ENCODE measurements around the gene PRPF19.
A peak's percentile ranks its signal among the peaks of the same experiment; 100 is the strongest.

Gene PRPF19

GRCh38 chr11:60924906-60925853 lies 18.8 kb upstream of the PRPF19 start:
- no peak for DNase-seq (ENCODE audit: low read depth, low spot score)
- peak overlapping the region; percentile 29 for H3K27ac ChIP-seq

DNA sequence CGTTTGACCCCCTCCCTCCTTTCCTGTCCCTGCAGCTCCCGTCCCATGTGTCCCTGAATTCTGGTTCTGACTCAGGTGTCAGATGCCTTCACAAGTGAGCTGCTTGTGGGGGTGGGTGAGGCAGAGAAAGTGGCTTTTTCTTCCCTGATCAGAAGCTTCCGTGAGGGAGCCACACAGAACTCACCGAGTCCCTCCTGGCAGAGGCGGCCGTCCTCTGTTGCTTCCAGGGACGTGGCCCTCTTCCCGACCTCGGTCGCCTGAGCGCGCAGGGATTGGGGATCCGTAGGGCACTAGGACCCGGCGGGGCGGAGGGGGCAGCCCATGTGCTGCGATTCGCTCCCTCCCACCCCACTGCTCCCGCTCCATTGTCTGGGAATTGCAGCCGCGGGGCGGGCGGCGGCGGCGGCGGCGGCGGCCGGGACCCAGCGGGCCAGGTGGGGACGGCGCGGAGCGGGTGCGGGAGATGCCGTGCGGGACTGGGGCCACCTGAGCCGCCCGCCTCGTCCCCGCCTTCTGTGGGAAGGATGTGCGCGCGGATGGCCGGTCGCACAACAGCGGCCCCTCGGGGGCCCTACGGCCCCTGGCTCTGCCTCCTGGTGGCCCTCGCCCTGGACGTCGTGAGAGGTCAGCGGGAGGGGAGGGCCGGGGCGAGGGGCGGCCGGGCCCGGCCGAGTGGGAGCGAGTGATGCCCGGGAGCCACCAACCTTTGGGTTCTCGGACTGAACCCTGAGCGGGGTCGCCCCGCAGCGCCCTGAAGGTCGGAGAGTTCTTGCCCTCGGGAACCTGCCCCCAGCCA lies 17.9 kb upstream of the PRPF19 start, which contains the start of gene TMEM132A:
TMEM132A (plus strand) TSS at position 351 of the 796 bp plus-strand sequence; CDS start at position 525, 174 bp downstream.
- no peak for DNase-seq (ENCODE audit: low read depth, low spot score)
- peak within 1 kb of the TSS; percentile 29 for H3K27ac ChIP-seq

GRCh38 chr11:60923800-60924109 lies 17.4 kb upstream of the PRPF19 start:
- no peak for DNase-seq (ENCODE audit: low read depth, low spot score)
- peak overlapping the region; percentile 29 for H3K27ac ChIP-seq

GRCh38 chr11:60923326-60923725 lies 16.9 kb upstream of the PRPF19 start:
- H3K27ac ChIP-seq, result no peak overlapping the region
- DNase-seq (ENCODE audit: low read depth, low spot score), result no peak

DNA sequence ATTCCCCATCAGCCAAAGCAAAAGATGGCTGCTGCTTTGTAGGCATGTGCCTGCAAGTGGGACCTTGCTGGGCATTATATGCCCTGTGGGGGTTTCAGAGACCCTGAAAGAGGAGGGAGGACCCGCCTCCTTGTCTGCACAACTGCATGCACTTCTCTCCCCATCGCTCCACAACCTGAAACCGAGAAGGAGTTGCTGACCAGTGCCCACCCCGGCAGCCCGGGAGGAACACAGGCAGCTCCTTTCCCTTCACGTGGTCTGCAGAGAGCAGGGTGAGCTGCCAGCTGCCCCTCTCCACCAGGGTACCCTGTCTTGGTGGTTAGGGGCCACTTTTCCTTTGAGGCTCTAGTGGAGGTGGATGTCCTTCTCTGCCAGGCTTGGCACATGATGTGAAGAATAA lies 16.5 kb upstream of the PRPF19 start:
- no peak overlapping the region for H3K27ac ChIP-seq
- no peak for DNase-seq (ENCODE audit: low read depth, low spot score)

- H3K27ac ChIP-seq, result no peak overlapping the region
- DNase-seq (ENCODE audit: low read depth, low spot score), result no peak
These were observed 15.5 kb upstream of the PRPF19 start for GRCh38 chr11:60921777-60922335.

GRCh38 chr11:60921259-60921658 lies 14.9 kb upstream of the PRPF19 start:
- DNase-seq (ENCODE audit: low read depth, low spot score), result no peak
- no peak overlapping the region for H3K27ac ChIP-seq

GRCh38 chr11:60919956-60920355 lies 13.6 kb upstream of the PRPF19 start:
- no peak for DNase-seq (ENCODE audit: low read depth, low spot score)

DNA sequence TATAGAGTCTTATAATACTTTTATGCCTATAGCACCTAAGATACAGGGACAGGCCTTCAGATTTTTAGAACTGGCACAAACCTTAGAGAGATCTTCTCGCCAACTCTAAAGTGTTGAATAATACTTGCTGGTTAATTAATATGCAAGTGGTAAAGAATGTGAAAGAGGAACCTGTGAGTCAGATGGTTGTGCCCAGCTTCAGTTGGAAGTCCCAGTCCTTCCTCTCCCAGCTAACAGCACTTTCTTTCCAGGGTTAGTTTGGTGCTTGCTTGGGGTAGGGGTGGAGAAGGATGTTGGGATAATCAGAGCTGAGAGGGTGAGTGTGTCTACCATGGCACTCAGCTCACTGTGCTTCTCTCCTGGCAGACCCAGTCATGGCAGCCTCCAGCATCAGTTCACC lies 12.9 kb upstream of the PRPF19 start:
- peak overlapping the region; percentile 81 for H3K27ac ChIP-seq
- no peak for DNase-seq (ENCODE audit: low read depth, low spot score)

More at GRCh38 chr11:60919956-60920355, 13.6 kb upstream of the PRPF19 start:
- peak overlapping the region; percentile 81 for H3K27ac ChIP-seq

- peak overlapping the region; percentile 81 for H3K27ac ChIP-seq
- DNase-seq (ENCODE audit: low read depth, low spot score), result no peak
These were observed 12.5 kb upstream of the PRPF19 start for GRCh38 chr11:60918939-60919265.

- peak overlapping the region; percentile 81 for H3K27ac ChIP-seq
- DNase-seq (ENCODE audit: low read depth, low spot score), result no peak
These were observed 12.0 kb upstream of the PRPF19 start for GRCh38 chr11:60918251-60918938.

GRCh38 chr11:60917267-60917666 lies 10.9 kb upstream of the PRPF19 start:
- peak; percentile 94 for DNase-seq (ENCODE audit: low read depth, low spot score)
- peak overlapping the region; percentile 81 for H3K27ac ChIP-seq

DNA sequence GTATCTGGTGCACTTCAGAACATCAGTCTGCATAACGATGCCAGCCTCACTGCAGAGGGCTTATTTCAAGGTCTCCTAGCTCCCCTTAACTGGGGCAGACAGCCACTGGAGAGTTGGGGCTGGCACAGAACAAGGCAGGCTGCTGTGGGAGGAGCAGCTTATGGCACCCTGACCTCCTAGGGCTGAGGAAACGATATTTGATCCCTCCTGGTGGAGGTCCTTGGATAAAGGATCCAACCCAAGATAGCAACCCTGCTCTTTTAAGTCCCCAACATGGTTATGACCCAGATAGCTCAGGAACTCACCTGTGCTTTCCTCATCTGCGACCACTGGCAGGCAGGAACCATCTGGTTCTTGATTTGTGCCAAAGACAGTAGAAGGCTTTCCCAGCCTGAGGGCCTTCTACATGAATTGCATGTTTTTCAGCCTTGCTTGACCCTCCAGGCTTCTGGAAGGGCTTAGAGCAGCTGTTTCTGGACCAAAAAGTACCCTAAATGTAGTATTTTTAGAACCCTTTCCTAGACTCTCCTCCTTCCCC lies 10.4 kb upstream of the PRPF19 start:
- no peak for DNase-seq (ENCODE audit: low read depth, low spot score)
- H3K27ac ChIP-seq, result peak overlapping the region; percentile 81

- H3K27ac ChIP-seq, result peak overlapping the region; percentile 81
- DNase-seq (ENCODE audit: low read depth, low spot score), result no peak
These were observed 9.0 kb upstream of the PRPF19 start for GRCh38 chr11:60915248-60915914.

- no peak for DNase-seq (ENCODE audit: low read depth, low spot score)
- H3K27ac ChIP-seq, result peak overlapping the region; percentile 81
These were observed 8.4 kb upstream of the PRPF19 start for GRCh38 chr11:60914633-60915247.

GRCh38 chr11:60913793-60914632 lies 7.6 kb upstream of the PRPF19 start, which contains the start of gene TMEM109:
Gene TMEM109 (plus strand): TSS chr11:60914158. CDS start chr11:60919694, 5,536 bp downstream.
- DNase-seq (ENCODE audit: low read depth, low spot score), result no peak
- H3K27ac ChIP-seq, result peak within 1 kb of the TSS; percentile 81

- DNase-seq (ENCODE audit: low read depth, low spot score), result no peak
- H3K27ac ChIP-seq, result no peak overlapping the region
These were observed 6.6 kb upstream of the PRPF19 start for GRCh38 chr11:60912851-60913528.

All from epithelial cell of prostate (primary cell).